ENCODE results near the gene PHLPP1. TPM values are rescaled to one million over a fixed set of nuclear protein-coding genes. Genes with fewer than 3 reads are reported as not detected.

PHLPP1 gene
- total and polyA plus RNA-seq, 2 experiments from 2014 or later: 15.7 to 73.6 TPM

- TF ChIP-seq REST (IDR thresholded peaks at IDR 0.05; ENCODE audit: unreplicated experiment) (no peak), STAT1 (IDR thresholded peaks at IDR 0.05; ENCODE audit: unreplicated experiment) (no peak), EZH2phosphoT487 (IDR thresholded peaks at IDR 0.05; ENCODE audit: unreplicated experiment) (no peak), EZH2 (IDR thresholded peaks at IDR 0.05; ENCODE audit: low read depth, unreplicated experiment) (no peak), ZNF331 (CRISPR knock-in tag; IDR thresholded peaks at IDR 0.05; ENCODE audit: low read depth) (no peak), CTCF (conservative IDR thresholded peaks at IDR 0.05; ENCODE audit: low read depth in 2 of 2) (no peak), NANOG (IDR thresholded peaks at IDR 0.05; ENCODE audit: borderline replicate concordance) (no peak)
Observed at GRCh38 chr18:62693659-62694058, 21.7 kb upstream of the PHLPP1 start (continued).

GRCh38 chr18:62697636-62698035 lies 17.7 kb upstream of the PHLPP1 start:
- H3K27me3 Mint-ChIP-seq (ENCODE audit: insufficient read depth, low read depth, poor library complexity): peaks cover 2% of the 10 kb centered on the region
- no peak overlapping the region for H2AFZ ChIP-seq
- DNase-seq (ENCODE audit: low spot score): no peak
- no peak for TF ChIP-seq JUNB (IDR thresholded peaks at IDR 0.05; ENCODE audit: unreplicated experiment)
- TF ChIP-seq ZNF114 (CRISPR knock-in tag; IDR thresholded peaks at IDR 0.05): no peak
- TF ChIP-seq ZNF331 (CRISPR knock-in tag; IDR thresholded peaks at IDR 0.05; ENCODE audit: low read depth): no peak
- TF ChIP-seq ZNF462 (CRISPR knock-in tag; IDR thresholded peaks at IDR 0.05): no peak
- no peak for TF ChIP-seq CTCF (conservative IDR thresholded peaks at IDR 0.05; ENCODE audit: low read depth in 2 of 2)
- no peak for TF ChIP-seq NANOG (IDR thresholded peaks at IDR 0.05; ENCODE audit: borderline replicate concordance)

More at GRCh38 chr18:62697636-62698035, 17.7 kb upstream of the PHLPP1 start:
- no peaks in the 10 kb centered on the region for H3K27me3 ChIP-seq (ENCODE audit: insufficient read depth)
- no peak for ATAC-seq
- Mint-ChIP-seq H3K4me3 (no peak overlapping the region), H3K36me3 (ENCODE audit: low read depth) (no peaks in the 10 kb centered on the region), H3K9me3 (no peaks in the 10 kb centered on the region), H3K27ac (no peak overlapping the region), H3K4me1 (no peaks in the 10 kb centered on the region)
- no peaks in the 10 kb centered on the region for H3F3A ChIP-seq (replicated peaks; ENCODE audit: low read depth)
- H4K20me1 ChIP-seq (replicated peaks; ENCODE audit: insufficient read depth): no peaks in the 10 kb centered on the region
- no peaks in the 10 kb centered on the region for H3K79me2 ChIP-seq (replicated peaks; ENCODE audit: insufficient read depth)
- no peaks in the 10 kb centered on the region for H3K4me1 ChIP-seq (ENCODE audit: insufficient read depth)
- no peaks in the 10 kb centered on the region for H3K36me3 ChIP-seq (ENCODE audit: insufficient read depth)
- H3K27ac ChIP-seq (ENCODE audit: low read depth): no peak overlapping the region
- no peak overlapping the region for H3K4me2 ChIP-seq
- no peaks in the 10 kb centered on the region for H3K9me2 ChIP-seq (ENCODE audit: insufficient read depth)
- no peak overlapping the region for H3K4me3 ChIP-seq
